NT2/D1 (cell line): Measurements from ENCODE around the gene MPEG1.

Source experiments
- DNase-seq: peaks from one replicate; pipeline ENCODE4 v3.0.0-alpha.2; 2011; ENCODE audit warnings: low read depth, low spot score
- H3K27me3 ChIP-seq: 2 replicates; pipeline ENCODE4 v1.6.0; 2011; ENCODE audit warnings: mild to moderate bottlenecking; ENCODE audit not compliant: insufficient read length, insufficient read depth
- H3K36me3 ChIP-seq: 2 replicates; pipeline ENCODE4 v1.6.1; 2011; ENCODE audit warnings: mild to moderate bottlenecking, low read length, mixed read lengths; ENCODE audit not compliant: insufficient read depth, insufficient read length
- H3K4me1 ChIP-seq: 2 replicates; pipeline ENCODE4 v1.5.1; 2011; ENCODE audit not compliant: insufficient read depth, insufficient read length
- H3K4me3 ChIP-seq: 2 replicates; pipeline ENCODE4 v1.5.1; 2011; ENCODE audit warnings: low read depth; ENCODE audit not compliant: insufficient read length
- H3K9ac ChIP-seq: 2 replicates; pipeline ENCODE4 v1.6.0; 2011; ENCODE audit warnings: low read depth; ENCODE audit not compliant: insufficient read length
- H3K9me3 ChIP-seq: 2 replicates; pipeline ENCODE4 v1.5.1; 2011; ENCODE audit warnings: mild to moderate bottlenecking, low read length; ENCODE audit not compliant: insufficient read depth
- SUZ12 ChIP-seq: IDR thresholded peaks from 2 replicates; pipeline ENCODE4 v1.6.1; 2011; ENCODE audit not compliant: insufficient read length, insufficient read depth; ENCODE audit errors: extremely low read depth
- YY1 ChIP-seq: IDR thresholded peaks from 2 replicates; pipeline ENCODE4 v1.6.1; 2011; ENCODE audit not compliant: insufficient read length, insufficient read depth
- ZNF274 ChIP-seq: IDR thresholded peaks from 2 replicates; pipeline ENCODE4 v1.6.1; 2011; ENCODE audit warnings: mild to moderate bottlenecking, low read depth, low read length

The MPEG1 gene

DNA sequence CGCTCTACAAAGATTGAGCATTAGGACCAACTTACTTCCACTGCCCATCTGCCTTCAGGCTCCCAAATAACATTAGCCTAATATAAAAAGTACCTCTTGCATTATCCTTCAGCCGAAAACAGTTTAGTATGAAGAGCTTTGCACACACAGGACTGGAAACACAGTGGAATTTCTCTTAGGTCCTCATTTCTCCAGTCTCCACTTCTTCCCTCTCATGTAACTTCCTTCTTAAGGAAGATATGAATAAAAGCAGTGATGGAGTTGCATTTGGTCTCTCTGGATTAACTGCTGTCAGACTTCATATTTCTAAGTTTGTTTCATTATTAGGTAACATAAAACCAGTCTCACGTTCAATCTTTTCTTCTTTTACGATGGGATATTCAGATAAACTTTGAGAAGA lies 5.6 kb upstream of the MPEG1 start:
- no peaks in the 10 kb centered on the region for H3K9me3 ChIP-seq
- no peaks in the 10 kb centered on the region for H3K27me3 ChIP-seq
- no peaks in the 10 kb centered on the region for H3K36me3 ChIP-seq
- H3K9ac ChIP-seq: no peak overlapping the region
- DNase-seq: no peak
- TF ChIP-seq SUZ12 (no peak), YY1 (no peak), ZNF274 (no peak)
- H3K4me1 ChIP-seq: no peaks in the 10 kb centered on the region
- no peak overlapping the region for H3K4me3 ChIP-seq

DNA sequence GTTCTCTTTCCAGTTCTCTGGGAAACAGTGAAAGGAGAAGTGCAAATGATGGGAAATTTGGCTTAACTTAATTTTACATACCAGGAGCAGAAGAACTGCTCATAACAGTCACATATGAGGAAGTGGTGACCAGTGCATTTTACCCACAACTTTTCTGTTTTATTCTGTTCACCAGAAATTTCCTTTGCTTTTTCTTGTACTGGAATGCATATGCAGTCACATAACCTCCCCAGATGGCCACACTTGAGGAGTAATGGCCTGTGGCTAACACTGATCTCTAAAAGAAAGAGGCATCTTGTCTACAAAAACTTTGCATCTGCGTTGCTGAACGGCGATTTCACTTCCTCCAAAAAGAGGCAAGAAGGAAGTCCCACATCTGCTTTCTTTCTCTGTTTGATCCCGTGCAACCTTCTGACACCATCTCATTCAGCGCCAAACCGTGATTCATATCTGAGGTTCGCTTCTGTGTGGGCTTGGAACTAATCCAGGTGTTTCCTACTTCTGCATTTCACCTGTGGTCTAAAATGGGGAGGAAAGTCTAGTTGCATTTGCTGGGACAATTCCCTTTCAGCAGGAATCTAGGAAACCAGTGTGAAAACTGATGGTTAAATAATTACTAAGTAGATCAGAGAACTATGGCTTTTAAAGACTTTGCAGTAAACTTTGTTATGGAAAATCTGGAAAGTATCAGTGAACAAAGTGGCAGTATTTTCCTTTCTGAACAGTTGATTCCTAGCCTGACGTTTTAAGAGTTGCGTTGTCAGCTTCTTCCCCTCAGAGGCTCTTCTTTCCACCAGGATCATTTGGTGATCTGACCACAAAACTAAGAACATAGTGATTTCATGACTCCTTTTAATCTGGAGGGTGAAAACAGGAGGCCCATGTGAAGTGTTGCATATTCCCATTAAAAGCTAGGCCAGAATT lies 4.2 kb upstream of the MPEG1 start:
- Histone ChIP-seq H3K9me3 (no peaks in the 10 kb centered on the region), H3K9ac (no peak overlapping the region), H3K4me3 (no peak overlapping the region), H3K4me1 (no peaks in the 10 kb centered on the region), H3K36me3 (no peaks in the 10 kb centered on the region), H3K27me3 (no peaks in the 10 kb centered on the region)
- no peak for DNase-seq
- TF ChIP-seq SUZ12 (no peak), ZNF274 (no peak), YY1 (no peak)

DNA sequence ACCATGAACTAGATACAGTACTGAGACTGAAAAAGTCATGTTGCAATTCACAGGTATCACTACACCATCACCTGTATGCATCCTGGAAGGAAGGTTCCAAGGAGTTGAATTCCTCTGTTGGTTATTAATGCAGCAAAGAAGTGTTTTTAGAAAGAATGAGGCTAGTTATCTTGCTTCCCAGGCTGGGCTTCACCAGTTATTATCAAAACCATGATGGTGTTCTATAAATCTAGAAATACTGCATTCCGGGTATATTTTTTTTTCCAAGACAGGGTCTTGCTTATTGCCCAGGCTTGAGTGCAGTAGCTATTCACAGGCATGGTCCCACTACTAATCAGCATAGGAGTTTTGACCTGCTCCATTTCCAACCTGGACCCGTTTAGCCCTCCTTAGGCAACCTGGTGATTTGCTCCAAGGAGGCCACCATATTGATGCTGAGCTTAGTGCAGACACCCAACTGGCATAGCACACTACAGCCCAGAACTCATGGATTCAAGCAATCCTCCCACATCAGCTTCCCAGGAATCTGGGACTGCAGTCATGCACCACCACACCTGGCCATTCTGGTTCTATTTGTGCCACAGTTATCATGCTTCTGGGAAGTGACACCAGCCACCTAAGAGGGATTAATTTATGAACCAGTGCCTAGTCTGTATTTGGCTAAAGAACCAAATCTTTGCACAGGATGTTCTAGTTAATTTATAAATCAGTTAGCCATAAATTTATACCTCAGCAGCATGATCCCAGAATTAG lies 1.6 kb upstream of the MPEG1 start:
- H3K27me3 ChIP-seq: no peaks in the 10 kb centered on the region
- no peak for DNase-seq
- no peaks in the 10 kb centered on the region for H3K36me3 ChIP-seq
- no peak overlapping the region for H3K9ac ChIP-seq
- no peaks in the 10 kb centered on the region for H3K4me1 ChIP-seq
- H3K4me3 ChIP-seq: no peak overlapping the region
- no peaks in the 10 kb centered on the region for H3K9me3 ChIP-seq
- TF ChIP-seq YY1 (no peak), SUZ12 (no peak), ZNF274 (no peak)

DNA sequence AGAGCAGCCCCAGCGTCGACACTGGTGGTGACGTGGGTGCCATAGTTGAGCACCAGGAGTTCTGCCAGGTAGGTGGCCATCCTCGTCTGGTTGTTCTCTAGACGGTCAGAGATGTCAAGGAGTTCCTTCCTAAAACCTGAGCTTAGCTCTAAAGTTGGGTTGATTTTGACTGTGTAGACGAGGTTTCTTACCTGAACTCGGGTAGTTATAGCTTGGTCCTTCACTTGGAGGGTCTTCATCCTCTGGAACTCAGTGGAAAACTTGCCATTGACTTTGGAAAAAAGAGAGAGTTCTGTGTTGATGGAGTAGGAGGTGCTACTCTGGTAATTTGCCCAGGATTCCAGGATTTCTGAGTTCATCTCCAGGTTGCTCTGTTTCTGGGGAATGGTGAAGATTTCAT lies 505 bp downstream of the MPEG1 start:
- Histone ChIP-seq H3K9me3 (no peaks in the 10 kb centered on the region), H3K4me3 (no peak overlapping the region), H3K9ac (no peak overlapping the region), H3K27me3 (no peaks in the 10 kb centered on the region), H3K4me1 (no peaks in the 10 kb centered on the region), H3K36me3 (peaks cover under 1% of the 10 kb centered on the region)
- TF ChIP-seq SUZ12: no peak
- no peak for TF ChIP-seq YY1
- TF ChIP-seq ZNF274: no peak
- DNase-seq: no peak

DNA sequence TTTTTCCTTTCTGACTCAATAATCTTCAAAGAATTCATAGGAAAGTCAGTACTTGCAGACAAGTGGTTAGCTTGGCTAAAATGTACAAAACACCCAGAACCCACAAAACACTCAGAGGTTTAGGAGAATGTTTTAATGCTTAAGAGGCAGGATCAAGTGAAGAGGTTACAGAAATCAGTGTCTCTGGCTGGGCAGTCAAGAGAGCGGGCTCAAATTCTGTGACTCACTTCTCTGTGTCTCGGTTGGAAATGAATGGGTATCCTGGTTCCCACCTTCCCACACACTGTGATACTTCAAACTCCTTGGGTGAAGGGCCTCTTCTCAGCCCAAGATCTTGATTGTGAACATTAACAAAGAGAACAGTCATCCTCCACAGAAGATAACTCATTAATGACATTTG lies 3.8 kb downstream of the MPEG1 start:
- Histone ChIP-seq H3K36me3 (peaks cover 33% of the 10 kb centered on the region), H3K4me3 (no peak overlapping the region), H3K4me1 (no peaks in the 10 kb centered on the region), H3K9me3 (no peaks in the 10 kb centered on the region), H3K27me3 (no peaks in the 10 kb centered on the region), H3K9ac (no peak overlapping the region)
- no peak for DNase-seq
- no peak for TF ChIP-seq ZNF274
- TF ChIP-seq YY1: no peak
- TF ChIP-seq SUZ12: no peak

DNA sequence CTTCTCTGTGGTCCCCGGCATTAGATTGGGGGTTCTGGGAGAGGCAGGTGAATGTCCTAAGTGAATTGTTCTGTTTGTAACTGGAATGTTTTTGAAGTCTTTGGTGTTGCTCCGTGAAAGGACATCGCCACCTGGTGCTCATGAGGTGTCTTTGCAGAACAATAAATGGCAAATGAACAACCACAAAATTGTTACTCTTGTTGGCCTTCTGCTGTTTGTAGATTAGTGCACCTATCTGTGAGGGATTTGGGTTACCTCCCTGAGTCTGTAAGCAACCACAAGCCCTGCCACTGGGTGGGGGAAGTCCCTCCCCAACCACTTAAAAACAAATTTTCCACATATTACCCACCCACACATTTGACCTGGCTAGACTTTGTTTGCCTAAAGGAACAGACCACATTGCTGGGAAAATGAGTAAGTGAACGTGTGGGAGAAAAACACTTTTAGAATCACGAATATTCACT lies 4.7 kb downstream of the MPEG1 start:
- H3K27me3 ChIP-seq: no peaks in the 10 kb centered on the region
- H3K4me1 ChIP-seq: no peaks in the 10 kb centered on the region
- peaks cover 35% of the 10 kb centered on the region for H3K36me3 ChIP-seq
- peak; percentile 27 for DNase-seq
- H3K4me3 ChIP-seq: no peak overlapping the region
- no peaks in the 10 kb centered on the region for H3K9me3 ChIP-seq
- no peak overlapping the region for H3K9ac ChIP-seq
- TF ChIP-seq SUZ12: no peak
- no peak for TF ChIP-seq YY1
- no peak for TF ChIP-seq ZNF274

DNA sequence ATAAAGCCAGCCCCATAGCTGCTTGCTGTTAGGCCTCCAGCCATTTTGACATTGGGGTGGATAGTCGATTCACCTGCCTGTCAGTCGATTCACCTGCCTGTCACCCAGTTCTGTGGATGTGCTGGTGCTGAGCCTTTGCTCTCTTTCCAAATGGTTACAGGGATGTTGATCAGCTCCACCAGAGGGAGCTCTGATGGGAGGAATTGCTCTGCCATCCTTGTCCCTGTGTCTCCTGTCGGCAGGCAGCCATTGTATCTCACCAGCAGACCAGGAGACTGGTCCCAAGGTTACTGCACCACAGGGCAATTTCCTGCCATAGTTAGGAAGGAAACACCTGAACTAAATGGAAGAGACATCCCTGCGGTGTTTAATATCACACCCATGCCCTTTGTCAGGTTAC lies 6.1 kb downstream of the MPEG1 start:
- Histone ChIP-seq H3K9me3 (no peaks in the 10 kb centered on the region), H3K9ac (no peak overlapping the region), H3K36me3 (peaks cover 49% of the 10 kb centered on the region), H3K4me3 (no peak overlapping the region), H3K4me1 (no peaks in the 10 kb centered on the region), H3K27me3 (no peaks in the 10 kb centered on the region)
- peak; percentile 42 for DNase-seq
- TF ChIP-seq SUZ12 (no peak), YY1 (peak; percentile 33)
